Lung microvascular endothelial cell (primary cell): ENCODE measurements around the gene CPLX1. TPM values are rescaled to one million over a fixed set of nuclear protein-coding genes. Genes with fewer than 3 reads are reported as not detected.
"Not testable (repeated sequence)": the region's sequence is repeated elsewhere in the genome, so short reads cannot be mapped to it uniquely, and the experiment has no call there.

Experiments
- DNase-seq, 2 donors: peaks; one replicate each; pipeline versions ENCODE4 v3.0.0 to v3.0.0-alpha.2; 2010; ENCODE audit warnings: low read depth in 2 of 2
- total RNA-seq: library from RNA; depleted of rRNA; stranded (reverse); fragments of >200 nt; gene quantifications from 2 replicates; pipeline ENCODE4 v1.2.1, GENCODE V29; 2014

Gene CPLX1
- total RNA-seq, 1 donor from 2014 or later, result not detected

GRCh38 chr4:777520-778262, 48.2 kb downstream of the CPLX1 start:
- DNase-seq, result no peak

- no peak for DNase-seq
Measured at GRCh38 chr4:776743-777441, 49.0 kb downstream of the CPLX1 start.

DNA sequence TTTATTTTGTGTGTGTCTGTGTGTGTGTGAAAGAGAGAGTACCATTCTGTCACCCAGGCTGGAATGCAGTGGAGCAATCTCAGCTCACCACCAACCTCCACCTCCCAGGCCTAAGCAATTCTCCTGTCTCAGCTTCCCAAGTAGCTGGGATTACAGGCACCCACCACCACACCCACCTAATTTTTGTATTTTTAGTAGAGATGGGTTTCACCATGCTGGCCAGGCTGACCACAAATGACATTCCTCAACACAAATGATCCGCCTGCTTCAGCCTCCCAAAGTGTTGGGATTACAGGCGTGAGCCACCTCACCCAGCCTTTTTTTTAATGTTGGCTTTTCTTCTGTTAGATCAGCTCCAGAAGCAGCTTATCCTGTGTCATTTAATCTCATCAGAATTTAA, 50.4 kb downstream of the CPLX1 start:
- not testable (repeated sequence) for DNase-seq

GRCh38 chr4:774419-775092, 51.4 kb downstream of the CPLX1 start:
- not testable (repeated sequence) for DNase-seq

- DNase-seq, result no peak
Measured at GRCh38 chr4:773214-773613, 52.7 kb downstream of the CPLX1 start.

DNA sequence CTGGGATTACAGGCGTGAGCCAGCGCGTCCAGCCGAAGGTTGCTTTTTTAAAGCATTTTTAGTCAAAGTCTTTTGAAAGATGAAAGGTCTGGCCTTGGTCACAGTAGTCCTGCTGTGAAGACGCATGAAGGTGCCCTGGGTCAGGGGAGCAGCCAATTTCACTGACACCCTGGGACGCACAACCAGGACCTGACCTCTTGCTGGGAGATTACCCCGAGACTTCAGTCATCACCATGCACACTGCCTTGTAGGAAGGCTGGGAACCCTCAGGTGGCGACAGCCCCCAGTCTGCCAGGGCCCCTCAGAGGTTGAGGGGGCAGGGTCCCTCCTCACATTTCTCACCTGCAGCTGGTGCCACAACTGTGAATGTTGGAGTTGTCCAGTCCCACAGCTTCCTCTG, 53.2 kb downstream of the CPLX1 start:
- no peak for DNase-seq

DNA sequence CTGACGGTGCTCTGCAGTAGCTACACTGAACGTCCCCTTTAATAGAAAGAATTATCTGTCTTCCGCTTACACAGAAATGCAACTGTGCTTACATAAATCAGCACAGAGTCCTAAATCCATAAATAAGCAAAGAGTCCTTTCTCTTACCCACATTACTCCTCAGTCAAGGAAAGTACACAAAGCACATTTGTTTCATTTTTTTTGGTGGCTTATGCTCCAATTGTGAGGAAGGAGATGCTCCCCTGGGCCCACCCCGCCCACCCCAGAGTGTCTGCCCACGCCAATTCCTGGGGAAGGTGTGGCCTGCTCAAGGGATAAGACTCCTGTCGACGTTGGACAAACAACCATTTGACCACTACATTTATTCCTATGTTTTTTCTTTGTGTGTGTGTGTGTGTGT, 53.8 kb downstream of the CPLX1 start:
- DNase-seq, result no peak

DNA sequence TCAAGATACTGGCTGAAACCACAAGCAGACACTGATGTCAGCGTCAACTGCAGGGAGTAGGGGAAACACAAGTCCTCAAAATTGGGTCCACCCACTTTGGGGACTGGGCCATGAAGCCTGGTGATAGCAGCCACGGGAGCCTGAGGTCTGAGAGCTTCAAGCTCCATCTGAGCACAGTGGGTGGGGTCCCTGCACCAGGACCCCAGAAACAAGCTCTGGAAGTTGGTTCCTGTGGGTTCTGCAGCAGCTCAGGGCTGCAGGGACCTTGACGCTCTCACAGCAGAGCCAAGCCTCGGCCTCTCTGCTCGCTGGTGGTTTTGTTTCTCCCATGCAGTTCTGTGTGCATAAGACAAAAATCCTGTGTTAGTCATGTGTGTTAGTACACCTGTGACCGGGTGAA, 54.5 kb downstream of the CPLX1 start:
- DNase-seq, result no peak

DNA sequence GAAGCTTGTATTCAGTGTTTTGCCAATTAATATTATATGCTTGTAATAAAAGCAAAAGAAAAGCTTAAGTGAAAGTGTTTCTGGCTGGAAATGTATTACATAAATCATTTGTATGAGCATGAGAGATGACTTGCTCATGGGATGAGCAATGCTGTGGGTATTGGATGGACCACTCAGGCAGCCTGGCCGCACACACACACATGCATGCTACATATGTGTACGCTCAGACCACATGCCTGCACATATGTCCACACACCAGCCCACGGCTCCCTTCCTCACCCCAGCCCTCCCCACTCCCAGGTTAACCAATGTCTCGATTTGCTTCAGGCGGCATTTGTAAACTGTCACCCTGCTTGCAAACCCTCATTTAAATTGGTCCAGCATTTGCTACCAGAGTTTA, 55.9 kb downstream of the CPLX1 start:
- no peak for DNase-seq

GRCh38 chr4:769511-769910, 56.4 kb downstream of the CPLX1 start:
- DNase-seq, result no peak

DNA sequence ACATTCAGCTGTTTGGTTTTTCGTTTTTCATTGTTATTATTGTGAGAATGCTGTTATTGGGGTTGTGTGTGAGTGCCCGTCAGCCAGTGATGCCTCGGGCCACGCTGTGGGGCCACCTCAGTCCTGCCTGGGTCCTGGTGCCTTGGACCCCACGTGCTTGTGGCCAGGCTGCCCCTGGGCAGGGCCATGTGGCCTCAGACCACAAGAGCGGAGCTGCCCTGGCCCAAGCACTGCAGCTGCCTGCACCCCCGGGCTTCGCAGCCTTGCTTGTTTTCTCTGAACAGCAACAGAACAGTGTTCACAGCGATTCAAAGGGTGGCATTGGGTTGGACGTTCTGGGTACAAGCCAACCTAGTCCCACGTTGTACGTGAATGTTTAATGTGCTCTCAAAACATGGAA, 56.9 kb downstream of the CPLX1 start:
- no peak for DNase-seq

- DNase-seq, result no peak
Measured at GRCh38 chr4:768076-768475, 57.9 kb downstream of the CPLX1 start.

DNA sequence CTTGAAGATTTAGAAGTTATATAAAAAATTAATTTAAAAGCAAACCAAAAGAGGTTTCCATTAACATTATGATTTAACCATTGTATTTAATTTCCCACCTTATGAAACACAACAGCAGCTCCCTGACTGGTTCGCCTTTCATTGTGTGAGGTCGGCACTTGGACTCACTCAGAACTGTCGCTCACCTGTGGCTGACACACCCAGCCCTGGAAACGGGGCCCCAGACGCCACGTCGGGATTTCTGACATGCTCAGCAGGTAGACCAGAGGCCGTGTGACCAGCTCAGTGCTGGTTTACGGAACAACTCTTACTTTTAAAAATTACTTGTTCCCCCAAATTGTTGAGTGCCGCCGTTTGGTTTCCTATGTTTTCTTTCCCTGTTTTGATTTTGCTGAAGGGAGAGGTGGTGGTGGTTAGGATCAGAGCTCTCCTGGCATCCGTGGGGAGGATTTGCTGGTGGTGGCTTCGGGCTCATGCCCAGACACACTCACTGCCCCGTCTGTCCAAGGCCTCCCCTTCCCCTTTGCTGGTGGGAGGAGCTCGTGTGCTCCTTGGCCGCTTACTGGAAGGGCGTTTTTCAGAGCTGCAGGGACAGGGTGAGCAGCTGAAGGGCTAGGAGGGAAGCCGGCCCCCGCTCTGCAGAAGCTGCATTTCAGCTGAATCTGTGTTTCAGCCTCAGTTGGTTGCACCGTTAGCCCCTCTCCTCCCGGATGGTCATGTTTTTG, 59.2 kb downstream of the CPLX1 start:
- DNase-seq, result no peak

- DNase-seq, result peak in 1 of 2 donors; percentile 25
Measured at GRCh38 chr4:766152-766515, 59.8 kb downstream of the CPLX1 start.

DNA sequence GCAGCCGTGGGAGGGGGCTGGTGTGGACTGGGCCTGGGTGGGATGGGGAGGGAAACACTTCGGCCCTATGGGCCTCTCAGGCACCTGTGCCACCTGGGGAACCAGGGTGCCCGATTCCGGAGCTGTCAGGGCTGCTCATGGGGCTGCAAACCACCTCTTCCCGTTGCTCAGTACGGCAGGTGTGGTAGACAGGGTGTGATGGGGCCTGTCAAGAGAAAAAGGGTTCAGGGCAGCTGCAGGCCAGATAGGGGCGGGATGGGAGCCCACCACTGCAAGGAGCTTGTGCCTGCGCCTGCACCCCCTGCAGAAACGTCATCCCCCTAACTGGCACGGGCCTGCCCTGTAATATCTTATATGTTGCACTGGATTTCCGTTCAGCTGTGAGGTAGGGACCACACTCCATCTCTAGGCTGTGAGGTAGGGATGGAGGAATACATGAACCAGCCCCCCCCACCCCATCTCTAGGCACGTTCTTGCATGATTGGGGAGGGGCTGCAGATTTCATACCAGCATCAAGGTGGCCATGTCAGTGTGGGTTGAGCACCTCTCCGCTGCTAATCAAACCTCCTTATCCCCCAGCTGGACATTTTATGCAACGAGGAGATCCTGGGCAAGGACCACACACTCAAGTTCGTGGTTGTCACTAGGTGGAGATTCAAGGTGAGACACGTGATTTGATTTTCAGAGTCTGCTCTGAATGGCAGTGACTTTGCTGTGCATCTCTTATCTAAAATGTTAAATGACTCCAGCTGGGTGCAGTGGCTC, 61.3 kb downstream of the CPLX1 start:
- DNase-seq, result no peak

DNA sequence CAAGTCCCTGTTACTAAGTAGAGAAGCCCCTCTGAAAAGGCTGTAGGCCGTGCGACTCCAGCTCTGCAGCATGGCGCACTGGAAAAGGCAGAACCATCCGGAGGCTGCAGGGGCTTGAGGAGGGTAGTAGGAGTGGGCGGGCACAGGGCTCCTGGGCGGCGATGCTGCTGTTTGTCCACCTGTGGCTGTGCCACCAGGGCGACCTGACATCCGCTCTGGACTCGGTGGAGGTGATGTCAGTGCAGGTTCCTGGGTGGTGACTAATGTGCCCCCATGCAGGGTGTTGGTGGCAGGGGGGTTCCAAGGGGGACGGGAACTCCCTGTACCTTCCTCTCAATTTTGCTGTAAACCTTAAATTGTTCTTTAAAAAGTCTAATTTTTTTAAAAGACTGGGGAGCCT, 62.0 kb downstream of the CPLX1 start:
- no peak for DNase-seq

DNA sequence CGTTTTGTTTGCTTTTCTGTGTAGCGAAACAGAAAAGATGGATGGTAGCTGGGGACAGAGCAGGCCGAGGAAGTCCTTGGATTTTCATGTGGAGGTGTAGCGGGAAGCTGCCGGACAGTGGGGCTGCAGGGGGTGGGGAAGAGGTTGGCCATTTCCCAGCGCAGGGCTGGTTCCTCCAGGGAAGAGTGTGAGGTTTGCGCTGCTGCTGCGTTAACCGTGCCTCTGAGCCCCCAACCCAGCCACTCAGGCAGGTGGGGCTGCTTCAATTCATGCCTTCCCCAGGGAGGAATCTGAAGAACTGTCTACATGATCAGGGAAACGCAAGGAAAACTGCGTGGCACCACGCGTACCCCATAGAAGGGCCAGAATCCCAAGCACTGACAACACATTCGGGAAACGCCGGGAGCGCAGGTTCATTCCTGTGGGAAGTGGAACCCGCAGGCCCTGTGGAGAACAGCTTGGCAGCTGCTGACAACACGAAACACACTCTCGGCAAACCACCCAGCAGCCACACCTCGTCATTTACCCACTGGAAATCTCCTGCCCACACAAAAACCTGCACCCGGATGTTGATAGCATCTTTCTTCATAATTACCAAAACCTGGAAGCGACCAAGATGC, 62.6 kb downstream of the CPLX1 start:
- DNase-seq, result no peak

GRCh38 chr4:762211-763190, 63.4 kb downstream of the CPLX1 start:
- DNase-seq, result peak in 1 of 2 donors; percentile 62

DNA sequence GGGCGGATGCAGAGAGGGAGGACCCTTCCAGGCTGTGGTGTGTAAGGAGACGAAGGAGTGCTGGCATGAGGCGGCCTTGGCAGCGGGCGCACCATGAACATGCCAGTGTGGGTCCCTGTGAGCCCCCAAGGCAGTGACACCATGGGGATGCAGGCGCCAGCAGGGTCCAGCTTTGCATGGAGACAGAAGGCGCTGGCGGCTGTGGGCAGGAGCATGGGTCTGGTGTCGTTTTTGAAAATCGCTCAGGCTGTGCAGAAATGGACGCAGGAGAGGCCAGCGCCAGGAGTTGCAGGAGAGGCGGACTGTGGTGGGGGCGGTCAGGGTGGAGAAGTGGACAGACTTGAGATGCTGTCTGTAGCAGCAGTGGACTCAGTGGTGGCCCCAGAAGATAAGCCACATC, 64.2 kb downstream of the CPLX1 start:
- DNase-seq, result no peak

DNA sequence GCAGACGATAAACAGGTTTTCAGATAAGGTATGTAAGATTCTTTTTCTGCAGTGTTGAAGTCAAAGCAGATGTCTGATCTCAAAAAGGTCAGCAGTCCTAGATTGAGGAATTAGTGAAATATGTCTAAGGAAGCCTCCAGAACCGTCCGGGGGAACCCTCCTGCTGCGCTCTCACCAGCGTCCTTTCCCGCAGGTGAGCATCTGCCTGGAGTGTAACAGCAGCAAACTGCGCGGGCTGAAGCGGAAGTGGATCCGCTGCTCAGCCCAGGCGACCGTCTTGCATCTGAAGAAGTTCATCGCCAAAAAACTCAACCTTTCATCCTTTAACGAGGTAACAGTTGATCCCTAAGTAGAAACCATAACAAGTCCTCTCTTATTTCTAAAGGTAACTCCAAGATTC, 64.8 kb downstream of the CPLX1 start:
- DNase-seq, result no peak
